Measurements from ENCODE around the gene GNAQ. TPM values are rescaled to one million over a fixed set of nuclear protein-coding genes. Genes with fewer than 3 reads are reported as not detected.

Gene GNAQ
- total RNA-seq, 5 donors from 2014 or later (not counting 1 experiment from before 2014, with no cell fraction given), result 29.3 to 48.4 (median 38.3) TPM

- peaks cover 34 to 37% (median 36%) of the 10 kb centered on the region in 3 donors for H3K4me1 Mint-ChIP-seq
- Histone ChIP-seq H3K9me3 (no peaks in the 10 kb centered on the region), H3K27ac (ENCODE audit: low read length) (no peak overlapping the region), H3K4me1 (ENCODE audit: control insufficient read depth in 1 of 2, extremely low read depth in 1 of 2, insufficient read depth in 2 of 2, low read length in 2 of 2) (peaks cover 10 to 17% of the 10 kb centered on the region in 2 experiments), H3K36me3 (ENCODE audit: control insufficient read depth in 2 of 2, extremely low read depth in 1 of 2, insufficient read depth in 1 of 2, low read length in 1 of 2) (no peaks in the 10 kb centered on the region), H3K4me3 (ENCODE audit: control insufficient read depth in 1 of 2, extremely low read depth in 1 of 2, low read length in 1 of 2) (peak overlapping the region in 1 of 2 donors; percentile 18), H3K27me3 (replicated peaks in 1 of 2; ENCODE audit: control insufficient read depth in 2 of 2, extremely low read depth in 1 of 2, insufficient read depth in 2 of 2, low read length in 1 of 2) (no peaks in the 10 kb centered on the region)
- DNase-seq, result peak in 32 of 35 experiments; percentile 8 to 88 (median 39)
- POLR2A ChIA-PET, result no interaction called here
- no peaks in the 10 kb centered on the region for H3K9me3 Mint-ChIP-seq
- CTCF ChIA-PET, result interaction anchor here (0.5 to 4.6 kb wide), 37 partner anchors 9 to 795 kb away, joined by 3 to 40 read pairs (median 4); no protein-coding TSS in a partner anchor
- WGBS (ENCODE audit: insufficient coverage), result 0% methylated on average over 1 of the region's 10 CpGs
- no peak overlapping the region for H3K4me3 Mint-ChIP-seq
- no peaks in the 10 kb centered on the region for H3K27me3 Mint-ChIP-seq
- peak overlapping the region; percentile 57 to 83 for H3K27ac Mint-ChIP-seq
- no peak for ATAC-seq (replicated peaks in 1 of 4)
- H3K36me3 Mint-ChIP-seq, result no peaks in the 10 kb centered on the region
Measured at GRCh38 chr9:78035383-78035993, 3.9 kb upstream of the GNAQ start.

GRCh38 chr9:78033870-78034269, 2.3 kb upstream of the GNAQ start:
- CTCF ChIA-PET, result interaction anchor here (0.6 to 4.6 kb wide), 6 partner anchors 13 to 192 kb away, joined by 3 to 40 read pairs (median 6); no protein-coding TSS in a partner anchor
- Mint-ChIP-seq H3K9me3 (no peaks in the 10 kb centered on the region), H3K36me3 (no peaks in the 10 kb centered on the region), H3K4me3 (peak overlapping the region in 1 of 3 donors; percentile 96), H3K27me3 (no peaks in the 10 kb centered on the region), H3K27ac (peak overlapping the region in 1 of 2 donors; percentile 34), H3K4me1 (peaks cover 45 to 53% (median 50%) of the 10 kb centered on the region in 3 donors)
- no peak for DNase-seq
- H3K27ac ChIP-seq (ENCODE audit: low read length), result no peak overlapping the region
- no CpG with 5 or more reads among the region's 2 CpGs for WGBS (ENCODE audit: insufficient coverage)
- POLR2A ChIA-PET, result no interaction called here
- H3K4me3 ChIP-seq (ENCODE audit: control insufficient read depth in 1 of 2, extremely low read depth in 1 of 2, low read length in 1 of 2), result no peak overlapping the region
- H3K4me1 ChIP-seq (ENCODE audit: control insufficient read depth in 1 of 2, extremely low read depth in 1 of 2, insufficient read depth in 2 of 2, low read length in 2 of 2), result peaks cover 17 to 26% of the 10 kb centered on the region in 2 experiments
- no peaks in the 10 kb centered on the region for H3K36me3 ChIP-seq (ENCODE audit: control insufficient read depth in 2 of 2, extremely low read depth in 1 of 2, insufficient read depth in 1 of 2, low read length in 1 of 2)
- no peak for ATAC-seq (replicated peaks in 1 of 4)
- no peaks in the 10 kb centered on the region for H3K9me3 ChIP-seq
- H3K27me3 ChIP-seq (replicated peaks in 1 of 2; ENCODE audit: control insufficient read depth in 2 of 2, extremely low read depth in 1 of 2, insufficient read depth in 2 of 2, low read length in 1 of 2), result no peaks in the 10 kb centered on the region

- peaks cover 17 to 30% of the 10 kb centered on the region in 2 experiments for H3K4me1 ChIP-seq (ENCODE audit: control insufficient read depth in 1 of 2, extremely low read depth in 1 of 2, insufficient read depth in 2 of 2, low read length in 2 of 2)
- no peaks in the 10 kb centered on the region for H3K9me3 ChIP-seq
- ChIA-PET CTCF (interaction anchor here in 1 of 2 donors (0.8 to 4.6 kb wide), 2 partner anchors 56 to 191 kb away, joined by 3 to 40 read pairs; no protein-coding TSS in a partner anchor), POLR2A (interaction anchor here (0.6 kb wide), 3 partner anchors 40 to 64 kb away, joined by 3 to 4 read pairs (median 3); no protein-coding TSS in a partner anchor)
- ATAC-seq (replicated peaks in 1 of 4) (peak in 3 of 4 experiments; percentile 5 to 33 (median 21)), DNase-seq (peak in 11 of 35 experiments; percentile 7 to 55 (median 19))
- Mint-ChIP-seq H3K4me3 (peak overlapping the region; percentile 86 to 96 (median 89)), H3K36me3 (no peaks in the 10 kb centered on the region), H3K9me3 (no peaks in the 10 kb centered on the region), H3K4me1 (peaks cover 51 to 59% (median 57%) of the 10 kb centered on the region in 3 donors), H3K27me3 (no peaks in the 10 kb centered on the region), H3K27ac (peak overlapping the region; percentile 92 to 94)
- H3K4me3 ChIP-seq (ENCODE audit: control insufficient read depth in 1 of 2, extremely low read depth in 1 of 2, low read length in 1 of 2), result peak overlapping the region; percentile 58 to 79
- peak overlapping the region; percentile 60 for H3K27ac ChIP-seq (ENCODE audit: low read length)
- WGBS (ENCODE audit: insufficient coverage), result 17% methylated on average over 7 of the region's 14 CpGs
- H3K27me3 ChIP-seq (replicated peaks in 1 of 2; ENCODE audit: control insufficient read depth in 2 of 2, extremely low read depth in 1 of 2, insufficient read depth in 2 of 2, low read length in 1 of 2), result no peaks in the 10 kb centered on the region
- H3K36me3 ChIP-seq (ENCODE audit: control insufficient read depth in 2 of 2, extremely low read depth in 1 of 2, insufficient read depth in 1 of 2, low read length in 1 of 2), result no peaks in the 10 kb centered on the region
Measured at GRCh38 chr9:78032730-78033457, 1.3 kb upstream of the GNAQ start.

- no peaks in the 10 kb centered on the region for H3K9me3 ChIP-seq
- H3K9me3 Mint-ChIP-seq, result no peaks in the 10 kb centered on the region
- CTCF ChIA-PET, result interaction anchor here (0.5 to 4.6 kb wide), 5 partner anchors 55 to 313 kb away, joined by 3 to 40 read pairs (median 4); no protein-coding TSS in a partner anchor
- H3K27me3 Mint-ChIP-seq, result no peaks in the 10 kb centered on the region
- under 1% methylated on average over 79 of the region's 95 CpGs for WGBS (ENCODE audit: insufficient coverage)
- no peaks in the 10 kb centered on the region for H3K36me3 ChIP-seq (ENCODE audit: control insufficient read depth in 2 of 2, extremely low read depth in 1 of 2, insufficient read depth in 1 of 2, low read length in 1 of 2)
- H3K4me3 ChIP-seq (ENCODE audit: control insufficient read depth in 1 of 2, extremely low read depth in 1 of 2, low read length in 1 of 2), result peak overlapping the region; percentile 58 to 79
- no peaks in the 10 kb centered on the region for H3K36me3 Mint-ChIP-seq
- H3K27ac Mint-ChIP-seq, result peak overlapping the region; percentile 92 to 94
- H3K4me1 Mint-ChIP-seq, result peaks cover 57 to 66% (median 64%) of the 10 kb centered on the region in 3 donors
- POLR2A ChIA-PET, result interaction anchor here (0.6 kb wide), 3 partner anchors 39 to 63 kb away, joined by 3 to 4 read pairs (median 3); no protein-coding TSS in a partner anchor
- ATAC-seq (replicated peaks in 1 of 4) (peak; percentile 43 to 61 (median 48)), DNase-seq (peak; percentile 13 to 76 (median 60))
- peak overlapping the region; percentile 86 to 96 (median 89) for H3K4me3 Mint-ChIP-seq
- no peaks in the 10 kb centered on the region for H3K27me3 ChIP-seq (replicated peaks in 1 of 2; ENCODE audit: control insufficient read depth in 2 of 2, extremely low read depth in 1 of 2, insufficient read depth in 2 of 2, low read length in 1 of 2)
- H3K27ac ChIP-seq (ENCODE audit: low read length), result peak overlapping the region; percentile 60
- peaks cover 21 to 32% of the 10 kb centered on the region in 2 experiments for H3K4me1 ChIP-seq (ENCODE audit: control insufficient read depth in 1 of 2, extremely low read depth in 1 of 2, insufficient read depth in 2 of 2, low read length in 2 of 2)
Measured at GRCh38 chr9:78031893-78032729, 500 bp upstream of the GNAQ start.

GRCh38 chr9:78030553-78031443, 813 bp downstream of the GNAQ start:
- Histone ChIP-seq H3K27me3 (replicated peaks in 1 of 2; ENCODE audit: control insufficient read depth in 2 of 2, extremely low read depth in 1 of 2, insufficient read depth in 2 of 2, low read length in 1 of 2) (no peaks in the 10 kb centered on the region), H3K27ac (ENCODE audit: low read length) (peak overlapping the region; percentile 75), H3K36me3 (ENCODE audit: control insufficient read depth in 2 of 2, extremely low read depth in 1 of 2, insufficient read depth in 1 of 2, low read length in 1 of 2) (no peaks in the 10 kb centered on the region), H3K4me1 (ENCODE audit: control insufficient read depth in 1 of 2, extremely low read depth in 1 of 2, insufficient read depth in 2 of 2, low read length in 2 of 2) (peaks cover 21 to 34% of the 10 kb centered on the region in 2 experiments), H3K4me3 (ENCODE audit: control insufficient read depth in 1 of 2, extremely low read depth in 1 of 2, low read length in 1 of 2) (peak overlapping the region; percentile 68 to 82), H3K9me3 (no peaks in the 10 kb centered on the region)
- Mint-ChIP-seq H3K4me3 (peak overlapping the region; percentile 89 to 96 (median 90)), H3K27me3 (no peaks in the 10 kb centered on the region), H3K4me1 (peaks cover 60 to 73% (median 73%) of the 10 kb centered on the region in 3 donors), H3K36me3 (no peaks in the 10 kb centered on the region), H3K27ac (peak overlapping the region; percentile 83 to 91), H3K9me3 (no peaks in the 10 kb centered on the region)
- DNase-seq (peak; percentile 26 to 66 (median 48)), ATAC-seq (replicated peaks in 1 of 4) (peak; percentile 15 to 38 (median 26))
- CTCF ChIA-PET, result interaction anchor here in 1 of 2 donors (1.1 kb wide), 1 partner anchor 55 kb away, joined by 3 read pairs; no protein-coding TSS in a partner anchor
- POLR2A ChIA-PET, result no interaction called here
- 1% methylated on average over 84 of the region's 91 CpGs for WGBS (ENCODE audit: insufficient coverage)
